Esophagus muscularis mucosa (tissue), 4 donors: Measurements from ENCODE around the gene KCNK16. TPM values are rescaled to one million over a fixed set of nuclear protein-coding genes. Genes with fewer than 3 reads are reported as not detected.

Experiments
- DNase-seq: peaks from one replicate; pipeline ENCODE4 v3.0.0-alpha.2; 2017; ENCODE audit errors: extremely low spot score
- H3K27ac ChIP-seq, 4 donors: fragments of 200-600 bp; sonication (generic); replicated peaks in 1 of 4; 1 replicate in 3 of 4; 2 replicates in 1 of 4; pipeline ENCODE4 v1.5.1; 2016 to 2019; ENCODE audit warnings: mild to moderate bottlenecking in 1 of 4
- H3K27me3 ChIP-seq, 4 donors: fragments of 200-600 bp; sonication (generic); one replicate each; pipeline versions ENCODE4 v1.5.1 to v1.6.0; 2016 to 2019
- H3K36me3 ChIP-seq, 4 donors: fragments of 200-600 bp; sonication (generic); one replicate each; pipeline ENCODE4 v1.5.1; 2016 to 2019
- H3K4me1 ChIP-seq, 4 donors: fragments of 200-600 bp; sonication (generic); one replicate each; pipeline ENCODE4 v1.5.1; 2016 to 2019
- H3K4me3 ChIP-seq, 4 donors: fragments of 200-600 bp; sonication (generic); 1 replicate in 2 of 4; 2 replicates in 2 of 4; pipeline ENCODE4 v1.5.1; 2016 to 2019; ENCODE audit warnings: mild to moderate bottlenecking in 4 of 4, moderate library complexity in 1 of 4
- H3K9me3 ChIP-seq, 4 donors: fragments of 200-600 bp; sonication (generic); 1 replicate in 3 of 4; 2 replicates in 1 of 4; pipeline ENCODE4 v1.5.1; 2016 to 2019
- EP300 ChIP-seq: sonication (generic); formaldehyde crosslinking; IDR thresholded peaks from one replicate; pipeline ENCODE4 v1.6.1; 2017; ENCODE audit warnings: antibody characterized with exemption
- POLR2A ChIP-seq: fragments of 450-650 bp; IDR thresholded peaks from one replicate; pipeline ENCODE4 v1.6.1; 2017; ENCODE audit warnings: antibody characterized with exemption, moderate library complexity, mild to moderate bottlenecking, low read depth
- POLR2AphosphoS5 ChIP-seq, 2 donors: sonication (generic); formaldehyde crosslinking; IDR thresholded peaks; one replicate each; pipeline ENCODE4 v1.6.1; 2017; ENCODE audit warnings: antibody characterized with exemption in 2 of 2
- WGBS: methylation state at CpG from one replicate; pipeline ENCODE4 v1.1.5; 2018; 5-methylcytosine and 5-hydroxymethylcytosine counted together
- intact Hi-C: fragments of 100-400 bp; cut with DNase I; formaldehyde crosslinking; loops from one replicate; pipeline ENCODE4 v1.15.1; 2023
- total RNA-seq, 4 donors: library from RNA; depleted of rRNA; stranded (reverse); fragments of >200 nt; gene quantifications; one replicate each; pipeline versions ENCODE4 v1.1.0 to v1.2.1, GENCODE V29; 2016
- TF ChIP-seq, protein P1 (sequence below), 3 experiments: fragments of 200-600 bp in 2 of 3; fragments of 450-650 bp in 1 of 3; sonication (generic) in 2 of 3; IDR thresholded peaks; one replicate each; pipeline ENCODE4 v1.5.1; 2017 to 2019; ENCODE audit warnings: antibody characterized with exemption in 3 of 3, mild to moderate bottlenecking in 2 of 3, moderate library complexity in 1 of 3

Gene KCNK16
- total RNA-seq, 4 donors from 2014 or later, result not detected

DNA sequence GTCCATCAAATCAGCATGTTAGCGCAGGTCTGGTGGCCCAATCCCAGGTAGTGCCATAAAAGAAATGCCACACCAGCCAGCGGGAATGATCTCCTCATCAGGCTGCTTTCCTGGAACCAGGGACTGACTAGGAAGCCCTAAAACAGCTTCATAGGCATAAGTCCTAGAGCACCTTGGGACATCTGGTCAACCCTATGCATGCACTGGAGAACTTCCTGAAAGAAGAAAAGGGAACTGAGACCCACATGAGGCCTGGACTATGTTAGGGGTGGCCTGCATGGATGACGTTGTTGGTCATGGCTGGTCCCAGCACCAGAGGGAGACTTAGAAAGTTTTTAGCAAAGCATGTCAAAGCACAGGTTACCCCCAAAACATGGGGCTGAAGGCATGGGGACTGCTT, 7.6 kb upstream of the KCNK16 start:
- Histone ChIP-seq H3K27me3 (peaks cover 0 to 22% (median 0%) of the 10 kb centered on the region in 4 donors), H3K27ac (no peak overlapping the region), H3K4me1 (peaks cover 0 to 7% (median 0%) of the 10 kb centered on the region in 4 donors), H3K4me3 (no peak overlapping the region), H3K36me3 (no peaks in the 10 kb centered on the region), H3K9me3 (no peaks in the 10 kb centered on the region)
- WGBS, result 73% methylated on average over 3 of the region's 3 CpGs
- no peak for DNase-seq
- TF ChIP-seq, protein P1, sequence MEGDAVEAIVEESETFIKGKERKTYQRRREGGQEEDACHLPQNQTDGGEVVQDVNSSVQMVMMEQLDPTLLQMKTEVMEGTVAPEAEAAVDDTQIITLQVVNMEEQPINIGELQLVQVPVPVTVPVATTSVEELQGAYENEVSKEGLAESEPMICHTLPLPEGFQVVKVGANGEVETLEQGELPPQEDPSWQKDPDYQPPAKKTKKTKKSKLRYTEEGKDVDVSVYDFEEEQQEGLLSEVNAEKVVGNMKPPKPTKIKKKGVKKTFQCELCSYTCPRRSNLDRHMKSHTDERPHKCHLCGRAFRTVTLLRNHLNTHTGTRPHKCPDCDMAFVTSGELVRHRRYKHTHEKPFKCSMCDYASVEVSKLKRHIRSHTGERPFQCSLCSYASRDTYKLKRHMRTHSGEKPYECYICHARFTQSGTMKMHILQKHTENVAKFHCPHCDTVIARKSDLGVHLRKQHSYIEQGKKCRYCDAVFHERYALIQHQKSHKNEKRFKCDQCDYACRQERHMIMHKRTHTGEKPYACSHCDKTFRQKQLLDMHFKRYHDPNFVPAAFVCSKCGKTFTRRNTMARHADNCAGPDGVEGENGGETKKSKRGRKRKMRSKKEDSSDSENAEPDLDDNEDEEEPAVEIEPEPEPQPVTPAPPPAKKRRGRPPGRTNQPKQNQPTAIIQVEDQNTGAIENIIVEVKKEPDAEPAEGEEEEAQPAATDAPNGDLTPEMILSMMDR (IDR thresholded peaks at IDR 0.05), result no peak
- TF ChIP-seq POLR2A, result no peak
- no peak for TF ChIP-seq POLR2AphosphoS5 (IDR thresholded peaks at IDR 0.05)
- no peak for TF ChIP-seq EP300
- intact Hi-C loops, result no loop called here

GRCh38 chr6:39328066-39328465, 5.6 kb upstream of the KCNK16 start:
- DNase-seq, result no peak
- no peaks in the 10 kb centered on the region for H3K9me3 ChIP-seq
- no peaks in the 10 kb centered on the region for H3K36me3 ChIP-seq
- peaks cover 0 to 7% (median 0%) of the 10 kb centered on the region in 4 donors for H3K4me1 ChIP-seq
- no peak overlapping the region for H3K27ac ChIP-seq
- intact Hi-C loops, result no loop called here
- H3K27me3 ChIP-seq, result peaks cover 0 to 22% (median 0%) of the 10 kb centered on the region in 4 donors
- no peak overlapping the region for H3K4me3 ChIP-seq
- WGBS, result 92% methylated on average over 12 of the region's 12 CpGs
- TF ChIP-seq POLR2AphosphoS5 (IDR thresholded peaks at IDR 0.05) (no peak), POLR2A (no peak), EP300 (no peak)
- TF ChIP-seq, protein P1 (IDR thresholded peaks at IDR 0.05), result no peak

GRCh38 chr6:39327507-39327906, 5.0 kb upstream of the KCNK16 start:
- peaks cover 0 to 7% (median 0%) of the 10 kb centered on the region in 4 donors for H3K4me1 ChIP-seq
- no peaks in the 10 kb centered on the region for H3K9me3 ChIP-seq
- no peak for DNase-seq
- H3K27ac ChIP-seq, result no peak overlapping the region
- H3K36me3 ChIP-seq, result no peaks in the 10 kb centered on the region
- WGBS, result 92% methylated on average over 5 of the region's 5 CpGs
- TF ChIP-seq, protein P1 (IDR thresholded peaks at IDR 0.05), result no peak
- TF ChIP-seq EP300 (no peak), POLR2A (no peak), POLR2AphosphoS5 (IDR thresholded peaks at IDR 0.05) (no peak)
- intact Hi-C loops, result no loop called here
- peaks cover 0 to 22% (median 0%) of the 10 kb centered on the region in 4 donors for H3K27me3 ChIP-seq
- no peak overlapping the region for H3K4me3 ChIP-seq

- Histone ChIP-seq H3K27me3 (peaks cover 0 to 2% (median 0%) of the 10 kb centered on the region in 4 donors), H3K27ac (no peak overlapping the region), H3K36me3 (no peaks in the 10 kb centered on the region), H3K4me1 (no peaks in the 10 kb centered on the region), H3K9me3 (peaks cover 0 to 4% (median 0%) of the 10 kb centered on the region in 4 donors), H3K4me3 (no peak overlapping the region)
- no peak for DNase-seq
- no peak for TF ChIP-seq POLR2AphosphoS5 (IDR thresholded peaks at IDR 0.05)
- no peak for TF ChIP-seq EP300
- TF ChIP-seq, protein P1 (IDR thresholded peaks at IDR 0.05), result no peak
- TF ChIP-seq POLR2A, result no peak
- intact Hi-C loops, result no loop called here
- 53% methylated on average over 5 of the region's 5 CpGs for WGBS
These were observed 741 bp downstream of the KCNK16 start for GRCh38 chr6:39321761-39322160.

GRCh38 chr6:39320363-39320984, 2.0 kb downstream of the KCNK16 start:
- H3K36me3 ChIP-seq, result no peaks in the 10 kb centered on the region
- no peak for DNase-seq
- intact Hi-C loops, result no loop called here
- WGBS, result 57% methylated on average over 7 of the region's 10 CpGs
- peaks cover 0 to 4% (median 0%) of the 10 kb centered on the region in 4 donors for H3K9me3 ChIP-seq
- no peak overlapping the region for H3K4me3 ChIP-seq
- no peaks in the 10 kb centered on the region for H3K4me1 ChIP-seq
- H3K27ac ChIP-seq, result no peak overlapping the region
- TF ChIP-seq, protein P1 (IDR thresholded peaks at IDR 0.05), result no peak
- TF ChIP-seq POLR2A (no peak), EP300 (no peak), POLR2AphosphoS5 (IDR thresholded peaks at IDR 0.05) (no peak)
- H3K27me3 ChIP-seq, result peaks cover 0 to 9% (median 0%) of the 10 kb centered on the region in 4 donors
